ENCODE data around the gene DOCK6.

DNA sequence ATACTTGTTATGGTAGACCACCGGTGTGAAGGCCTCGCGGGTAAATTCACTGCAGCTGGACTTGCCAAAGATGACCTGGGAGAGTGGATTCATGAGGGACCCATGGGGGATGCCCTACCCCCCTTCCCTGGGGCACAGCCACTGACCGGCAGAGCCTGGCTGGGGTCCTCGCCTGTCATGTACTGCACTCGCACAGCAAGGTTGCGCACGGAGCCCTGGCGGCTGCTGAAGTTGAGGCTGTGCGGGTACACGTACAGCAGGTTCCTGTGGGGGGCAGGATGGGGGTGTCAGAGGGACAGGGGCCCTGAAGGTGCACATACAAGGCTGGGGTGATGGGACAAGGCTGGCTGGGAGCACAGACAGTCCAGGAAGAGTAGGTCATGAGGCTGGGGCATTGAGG, 24.3 kb downstream of the DOCK6 start:
- no peak for TF ChIP-seq CTCF (IDR thresholded peaks at IDR 0.05)
- no peak for TF ChIP-seq ZBTB21 (CRISPR knock-in tag; IDR thresholded peaks at IDR 0.05; ENCODE audit: borderline replicate concordance)
- TF ChIP-seq, protein P1, sequence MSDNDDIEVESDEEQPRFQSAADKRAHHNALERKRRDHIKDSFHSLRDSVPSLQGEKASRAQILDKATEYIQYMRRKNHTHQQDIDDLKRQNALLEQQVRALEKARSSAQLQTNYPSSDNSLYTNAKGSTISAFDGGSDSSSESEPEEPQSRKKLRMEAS (CRISPR knock-in tag; IDR thresholded peaks at IDR 0.05) = no peak

Measured in WTC11 (cell line).